GM19397 (cell line): ENCODE measurements around the gene USP31.

Experiments
- ATAC-seq: cut with Tn5 transposase; IDR thresholded peaks from one replicate; pipeline ENCODE4 v1.9.1; 2021; ENCODE audit warnings: mild to moderate bottlenecking, moderate library complexity; ENCODE audit not compliant: unreplicated experiment

USP31 gene

GRCh38 chr16:23137818-23138217 lies 11.4 kb downstream of the USP31 start:
- no peak for ATAC-seq

GRCh38 chr16:23137256-23137655 lies 12.0 kb downstream of the USP31 start:
- no peak for ATAC-seq

DNA sequence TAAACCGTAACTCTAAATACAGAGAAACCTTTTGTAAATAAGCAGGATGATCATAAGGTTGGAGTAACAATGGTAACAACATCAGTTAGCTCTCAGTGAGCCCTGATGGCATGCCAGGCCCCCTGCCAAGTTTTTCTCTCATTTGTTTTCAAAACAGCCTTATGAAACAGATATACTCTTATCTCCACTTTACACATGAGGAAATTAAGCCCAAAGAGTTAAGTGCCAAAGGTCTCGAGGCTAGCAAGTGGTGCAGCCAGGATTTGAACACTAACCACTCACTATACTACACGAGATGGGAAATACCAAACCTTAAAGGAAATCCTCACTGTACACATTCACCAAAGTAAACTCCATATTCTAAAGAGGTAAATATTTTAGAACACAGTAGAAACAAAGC lies 15.0 kb downstream of the USP31 start:
- no peak for ATAC-seq

GRCh38 chr16:23132775-23133463 lies 16.3 kb downstream of the USP31 start:
- ATAC-seq = no peak

DNA sequence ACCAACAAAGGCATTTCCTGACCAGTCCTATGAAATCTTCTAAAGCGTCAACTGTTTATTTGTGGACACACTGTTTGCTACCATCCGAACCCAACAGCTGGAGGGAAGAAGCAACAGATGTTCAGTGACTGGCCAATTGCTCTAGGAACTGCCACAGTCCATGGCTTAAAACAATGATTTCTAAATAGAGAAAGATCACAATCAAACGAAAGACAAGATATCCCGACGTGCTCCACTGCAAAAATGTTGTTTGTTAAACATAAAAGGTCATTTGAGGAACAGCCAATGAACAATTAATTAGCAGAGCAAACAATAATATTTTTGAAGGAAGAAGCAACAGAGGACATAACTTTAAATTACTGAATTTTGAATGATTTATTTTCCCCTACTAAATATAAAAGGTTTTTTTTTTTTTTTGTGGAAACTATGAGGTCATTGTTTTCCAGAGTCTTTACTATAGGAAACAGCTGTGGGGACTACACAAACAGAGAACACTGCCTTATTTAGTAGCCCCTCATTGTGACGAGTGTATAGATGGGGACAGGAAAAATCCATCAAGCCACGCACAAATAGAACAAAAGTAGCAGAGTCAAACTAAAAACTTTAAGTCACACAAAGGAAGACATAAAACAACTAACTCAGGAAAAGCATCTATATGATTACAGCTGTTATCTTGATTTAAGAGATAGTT lies 17.2 kb downstream of the USP31 start:
- no peak for ATAC-seq

GRCh38 chr16:23131436-23131835 lies 17.8 kb downstream of the USP31 start:
- ATAC-seq = no peak

DNA sequence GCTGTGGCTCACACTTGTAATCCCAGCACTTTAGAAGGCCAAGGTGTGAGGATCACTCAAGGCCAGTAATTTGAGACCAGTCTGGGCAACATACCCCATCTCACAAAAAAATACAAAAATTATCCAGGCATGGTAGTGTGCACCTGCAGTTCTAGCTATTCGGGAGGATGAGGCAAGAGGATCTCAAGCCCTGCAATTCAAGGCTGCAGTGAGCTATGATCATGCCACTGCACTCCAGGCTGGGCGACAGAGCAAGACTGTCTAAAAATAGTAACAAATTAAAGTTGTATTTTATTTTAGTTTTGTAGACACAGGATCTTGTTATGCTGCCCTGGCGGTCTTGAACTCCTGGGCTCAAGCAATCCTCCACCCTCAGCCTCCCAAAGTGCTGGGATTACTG lies 18.2 kb downstream of the USP31 start:
- no peak for ATAC-seq

- ATAC-seq = no peak
Observed at GRCh38 chr16:23129686-23130085, 19.6 kb downstream of the USP31 start.

DNA sequence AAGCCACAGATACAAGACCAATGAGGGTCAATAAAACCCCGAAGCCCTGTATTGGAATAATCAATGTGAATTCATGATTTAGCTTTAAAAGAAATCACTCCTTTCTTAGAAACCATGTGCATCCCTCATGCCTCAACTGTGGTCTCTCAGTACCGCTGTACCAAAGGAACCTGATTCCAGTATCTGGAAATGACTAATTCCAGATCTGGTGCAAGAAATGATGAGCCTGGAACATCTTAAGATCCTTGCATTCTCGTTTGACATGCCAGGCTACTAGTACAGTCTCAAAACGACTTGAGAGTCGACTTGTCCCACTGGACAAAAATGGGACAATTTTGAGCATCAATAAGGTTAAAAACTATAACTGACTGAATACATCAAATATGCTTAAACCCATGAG lies 21.2 kb downstream of the USP31 start:
- no peak for ATAC-seq

DNA sequence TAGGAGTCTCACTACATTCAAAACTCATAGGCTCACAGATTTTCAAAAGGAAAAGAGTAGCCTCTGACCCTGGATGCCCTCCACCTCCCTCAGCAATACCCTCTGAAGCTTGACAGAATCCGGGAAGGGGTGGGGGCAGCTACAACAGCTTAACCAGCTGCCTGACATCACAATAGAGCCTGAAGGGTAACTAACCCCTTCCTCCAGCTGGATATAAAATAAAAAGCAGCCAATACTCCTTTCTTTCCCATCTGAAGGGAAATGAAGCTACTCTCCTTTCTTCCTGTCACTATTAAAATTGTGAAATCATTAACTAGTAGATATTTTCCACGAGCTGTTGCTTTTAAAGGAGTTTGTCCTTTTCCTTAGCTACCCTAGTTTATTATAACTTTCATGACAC lies 24.0 kb downstream of the USP31 start:
- no peak for ATAC-seq

- ATAC-seq = no peak
Observed at GRCh38 chr16:23124315-23124714, 24.9 kb downstream of the USP31 start.

DNA sequence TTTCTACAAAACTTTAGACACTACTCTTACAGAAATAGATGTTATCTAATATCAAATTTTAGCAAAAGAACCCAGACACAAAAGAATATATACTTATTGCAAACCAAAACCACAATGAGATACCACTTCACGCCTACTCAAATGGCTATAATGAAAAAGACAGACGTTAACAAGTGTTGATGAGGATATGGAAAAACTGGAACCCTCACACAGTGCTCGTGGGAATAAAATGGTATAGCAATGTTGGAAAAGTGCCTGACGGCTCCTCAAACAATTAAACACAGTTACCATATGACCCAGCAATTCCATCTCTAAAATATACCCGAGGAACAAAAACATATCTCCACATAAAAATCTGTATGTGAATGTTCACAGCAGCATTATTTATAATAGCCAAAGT lies 27.1 kb downstream of the USP31 start:
- no peak for ATAC-seq

- no peak for ATAC-seq
Observed at GRCh38 chr16:23121024-23121423, 28.2 kb downstream of the USP31 start.

- no peak for ATAC-seq
Observed at GRCh38 chr16:23120562-23120961, 28.7 kb downstream of the USP31 start.

GRCh38 chr16:23119570-23119969 lies 29.7 kb downstream of the USP31 start:
- ATAC-seq = no peak

DNA sequence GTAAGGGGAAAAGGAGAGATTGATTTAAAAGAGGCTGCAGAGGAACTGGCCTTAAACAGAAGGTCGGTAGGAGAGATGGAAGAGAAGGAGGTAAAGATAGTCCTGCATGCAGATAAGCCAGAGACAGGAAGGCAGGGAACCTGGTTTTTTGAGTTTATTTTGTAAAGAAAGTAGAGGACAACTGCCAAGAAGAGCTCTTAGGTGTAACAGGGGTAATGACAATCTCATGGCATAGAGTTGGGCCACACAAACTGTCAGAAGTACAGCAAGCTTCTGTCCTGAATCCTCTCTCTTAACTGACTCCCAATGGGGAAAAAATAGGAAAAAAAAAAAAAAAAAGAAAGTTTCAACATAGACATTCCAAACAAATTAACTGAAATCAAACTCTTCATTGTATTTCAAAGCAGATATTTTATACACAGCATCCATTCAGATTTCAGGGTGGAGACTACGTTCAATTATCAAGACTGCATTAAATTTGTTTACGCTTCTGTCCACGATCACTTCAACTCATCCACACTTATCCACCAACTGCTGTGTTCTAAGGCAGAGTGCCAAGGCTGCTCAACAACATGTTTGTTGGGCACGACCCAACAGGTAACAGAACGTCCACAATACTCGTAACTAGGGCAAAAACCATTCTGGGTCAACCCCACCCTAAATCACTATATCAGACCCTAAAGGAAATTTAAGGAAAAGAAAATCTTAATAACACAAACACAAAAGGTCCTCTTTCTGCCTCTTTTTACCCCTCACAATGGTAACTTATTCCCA lies 34.9 kb downstream of the USP31 start:
- no peak for ATAC-seq

GRCh38 chr16:23113185-23113584 lies 36.1 kb downstream of the USP31 start:
- no peak for ATAC-seq

DNA sequence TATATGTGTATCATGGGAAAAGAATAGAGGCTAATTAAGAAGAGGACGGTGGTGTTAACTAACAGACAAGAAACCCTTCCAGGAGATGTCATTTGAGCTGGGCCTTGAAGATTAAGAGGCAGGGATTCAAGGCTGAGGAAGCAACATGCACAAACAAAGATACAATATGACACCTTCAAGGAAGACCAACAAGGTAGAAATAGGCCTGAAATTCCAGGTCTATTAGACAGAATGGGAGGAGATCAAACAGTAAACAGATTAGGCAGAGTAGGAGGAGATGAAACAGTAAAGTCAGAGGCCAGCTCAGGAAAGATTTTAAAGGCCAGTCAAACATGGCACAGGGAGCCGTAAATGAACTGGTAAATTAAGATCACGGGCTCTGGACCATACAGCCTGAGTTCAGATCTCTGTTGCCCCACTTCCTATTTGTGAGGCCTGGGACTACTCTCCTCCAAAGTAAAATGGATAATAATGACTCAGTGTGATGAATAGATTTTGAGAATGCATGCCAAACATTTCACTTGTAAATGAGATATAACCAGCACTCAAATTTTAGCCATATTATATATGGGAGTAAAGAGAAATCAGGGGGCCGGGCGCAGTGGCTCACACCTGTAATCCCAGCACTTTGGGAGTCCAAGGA lies 38.9 kb downstream of the USP31 start:
- no peak for ATAC-seq

GRCh38 chr16:23107936-23108335 lies 41.3 kb downstream of the USP31 start:
- no peak for ATAC-seq

DNA sequence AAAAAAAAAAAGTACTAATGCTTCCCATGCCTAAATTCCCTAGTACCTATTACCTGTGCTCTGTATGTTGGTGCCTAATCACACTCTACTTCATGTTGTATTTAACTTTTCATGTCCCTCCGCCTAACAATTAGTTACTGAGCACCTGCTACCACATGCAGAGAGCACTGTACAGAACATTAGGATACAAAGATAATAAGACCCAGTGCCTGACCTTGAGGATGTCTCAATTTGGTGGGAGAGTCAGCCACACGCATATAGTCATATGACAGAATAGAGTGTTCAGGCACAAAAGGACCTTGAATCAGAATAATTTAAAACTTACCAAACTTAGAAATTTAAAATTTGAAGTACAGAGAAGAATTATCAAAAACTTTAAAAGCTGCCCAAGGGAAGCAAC lies 42.1 kb downstream of the USP31 start:
- no peak for ATAC-seq

DNA sequence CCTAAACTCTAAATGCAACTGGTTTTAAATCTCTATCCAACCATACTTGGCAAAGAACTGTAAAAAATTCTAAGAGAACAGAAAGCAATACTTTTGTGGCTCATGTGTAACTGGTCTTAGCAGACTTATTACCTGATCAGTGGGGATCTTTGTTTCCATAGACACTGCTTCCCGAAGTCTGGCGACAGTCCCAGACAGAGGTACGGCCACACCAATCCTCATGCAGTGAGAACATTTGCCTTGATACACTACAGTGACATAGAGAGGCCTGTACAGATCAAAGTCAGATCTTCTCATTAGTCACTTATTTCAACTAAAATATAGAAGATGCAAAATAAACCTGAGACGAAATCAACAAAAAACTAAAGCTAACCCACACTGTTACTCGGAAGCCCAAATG lies 43.9 kb downstream of the USP31 start:
- no peak for ATAC-seq
